HepG2 (cell line): Measurements from ENCODE around the gene TDP2. TPM values are rescaled to one million over a fixed set of nuclear protein-coding genes. Genes with fewer than 3 reads are reported as not detected.

Experiments used
- ATAC-seq: fragments of 200-7000 bp; cut with Tn5 transposase; 3 replicates; pipeline ENCODE4 v1.9.1; 2020; ENCODE audit warnings: mild to moderate bottlenecking, moderate library complexity
- BruUV-seq: library from RNA; stranded (reverse); fragments of 400-500 nt; replicated peaks from 2 replicates; lab custom pipeline; 2021; lab: Mats Ljungman, UMichigan
- CTCF ChIA-PET: fragments of 300-600 bp; formaldehyde crosslinking; extraction: SDS; loops from one replicate; lab custom pipeline; 2021; ENCODE audit warnings: low total read pairs, inconsistent platforms, low intra/inter-chr PET ratio; lab: Yijun Ruan, JAX
- POLR2A ChIA-PET: fragments of 350-600 bp; sonication (Branson Sonifier 250); formaldehyde crosslinking; loops from one replicate; lab custom pipeline; 2020; ENCODE audit warnings: antibody characterized with exemption, inconsistent platforms; lab: Yijun Ruan, JAX
- DNase-seq: peaks from one replicate; pipeline ENCODE4 v3.0.0-alpha.2; 2015; ENCODE audit warnings: low spot score
- FAIRE-seq: peaks from 3 replicates; lab custom pipeline; 2011; peaks lifted over from hg19 to GRCh38; lab: Jason Lieb, UNC
- H2AFZ ChIP-seq: one replicate; pipeline ENCODE4 v1.6.1; 2011; ENCODE audit warnings: low read length, inconsistent platforms
- H3K27ac ChIP-seq: fragments of 300-600 bp; 3 replicates; pipeline ENCODE4 v1.8.0; 2011; ENCODE audit warnings: mixed run types, mild to moderate bottlenecking, mixed read lengths, low read length, inconsistent platforms; ENCODE audit not compliant: insufficient read depth; ENCODE audit errors: extremely low read length
- H3K27me3 ChIP-seq, 2 experiments: fragments of 200-600 bp in 1 of 2; 2 replicates in 1 of 2; 3 replicates in 1 of 2; pipeline versions ENCODE4 v1.6.0 to v1.8.0; 2011; ENCODE audit warnings: low read length in 2 of 2, mild to moderate bottlenecking in 2 of 2, moderate library complexity in 2 of 2, inconsistent platforms in 1 of 2; ENCODE audit not compliant: insufficient read depth in 2 of 2, control insufficient read depth in 1 of 2
- H3K36me3 ChIP-seq, 2 experiments: fragments of 200-600 bp in 1 of 2; replicated peaks in 1 of 2; 2 replicates in 1 of 2; 3 replicates in 1 of 2; pipeline versions ENCODE4 v1.5.1 to v1.8.0; 2011; ENCODE audit warnings: low read length in 2 of 2, inconsistent platforms in 1 of 2; ENCODE audit not compliant: insufficient read depth in 2 of 2, control insufficient read depth in 1 of 2
- H3K4me1 ChIP-seq: 2 replicates; pipeline ENCODE4 v1.5.1; 2012; ENCODE audit warnings: low read length, inconsistent platforms; ENCODE audit not compliant: insufficient read depth
- H3K4me2 ChIP-seq: 2 replicates; pipeline ENCODE4 v1.6.0; 2011; ENCODE audit warnings: low read depth, low read length, inconsistent platforms
- H3K4me3 ChIP-seq, 3 experiments: fragments of 200-600 bp in 1 of 3; sonication (generic), shearing (Covaris generic) in 1 of 3; replicated peaks in 1 of 3; 2 replicates each; pipeline ENCODE4 v1.5.1; 2011 to 2016; ENCODE audit warnings: low read length in 3 of 3, inconsistent platforms in 2 of 3, low read depth in 2 of 3, mild to moderate bottlenecking in 2 of 3, control low read depth in 1 of 3, mixed read lengths in 1 of 3; ENCODE audit not compliant: insufficient read depth in 1 of 3
- H3K79me2 ChIP-seq: one replicate; pipeline ENCODE4 v1.6.1; 2011; ENCODE audit warnings: low read length, inconsistent platforms; ENCODE audit not compliant: insufficient read depth
- H3K9ac ChIP-seq: 2 replicates; pipeline ENCODE4 v1.6.0; 2011; ENCODE audit warnings: mild to moderate bottlenecking, low read depth, low read length, inconsistent platforms; ENCODE audit not compliant: insufficient read depth
- H3K9me3 ChIP-seq: 2 replicates; pipeline ENCODE4 v1.5.1; 2012; ENCODE audit warnings: mild to moderate bottlenecking, low read length
- H4K20me1 ChIP-seq: 2 replicates; pipeline ENCODE4 v1.6.0; 2011; ENCODE audit warnings: inconsistent platforms, mild to moderate bottlenecking, low read length, moderate library complexity; ENCODE audit not compliant: insufficient read depth
- AGO1 ChIP-seq: fragments of 200-400 bp; formaldehyde crosslinking; IDR thresholded peaks from 2 replicates; pipeline ENCODE4 v1.6.1; 2017; ENCODE audit warnings: mild to moderate bottlenecking, low read depth, low read length, moderate library complexity; ENCODE audit not compliant: poor library complexity, severe bottlenecking
- NFE2L2 ChIP-seq: fragments of 150-350 bp; IDR thresholded peaks from 2 replicates; pipeline ENCODE4 v1.6.1; 2014; ENCODE audit warnings: low read length
- RAD21 ChIP-seq: fragments of 450-650 bp; formaldehyde crosslinking; IDR thresholded peaks from 2 replicates; pipeline ENCODE4 v1.5.0; 2020; ENCODE audit warnings: mild to moderate bottlenecking
- SETDB1 ChIP-seq: sonication (generic); formaldehyde crosslinking; IDR thresholded peaks from 2 replicates; pipeline ENCODE4 v1.5.1; 2020; ENCODE audit warnings: missing genetic modification reagents, mild to moderate bottlenecking, borderline replicate concordance
- TRIM24 ChIP-seq: sonication (generic); formaldehyde crosslinking; IDR thresholded peaks from 2 replicates; pipeline ENCODE4 v1.8.0; 2022; ENCODE audit warnings: mild to moderate bottlenecking, missing genetic modification reagents
- ZBTB33 ChIP-seq: sonication (generic); formaldehyde crosslinking; IDR thresholded peaks from 2 replicates; pipeline ENCODE4 v1.4.0; 2020; ENCODE audit warnings: missing genetic modification reagents
- ZNF10 ChIP-seq: sonication (generic); formaldehyde crosslinking; IDR thresholded peaks from 2 replicates; pipeline ENCODE4 v1.4.0; 2020; ENCODE audit warnings: mild to moderate bottlenecking, low read depth, missing genetic modification reagents, borderline replicate concordance
- ZNF18 ChIP-seq: sonication (generic); formaldehyde crosslinking; IDR thresholded peaks from 2 replicates; pipeline ENCODE4 v1.8.0; 2022; ENCODE audit warnings: mild to moderate bottlenecking, missing genetic modification reagents; ENCODE audit not compliant: insufficient replicate concordance
- ZNF274 ChIP-seq: sonication (generic); formaldehyde crosslinking; IDR thresholded peaks from 2 replicates; pipeline ENCODE4 v1.5.1; 2020; ENCODE audit warnings: mild to moderate bottlenecking, missing genetic modification reagents
- ZNF543 ChIP-seq: sonication (generic); formaldehyde crosslinking; IDR thresholded peaks from 2 replicates; pipeline ENCODE4 v1.4.0; 2020; ENCODE audit warnings: mild to moderate bottlenecking, missing genetic modification reagents
- ZNF644 ChIP-seq: IDR thresholded peaks from 2 replicates; pipeline ENCODE4 v1.6.1; 2016; ENCODE audit warnings: low read depth
- ZNF687 ChIP-seq: sonication (generic); formaldehyde crosslinking; IDR thresholded peaks from 2 replicates; pipeline ENCODE4 v1.5.1; 2020; ENCODE audit warnings: mild to moderate bottlenecking, missing genetic modification reagents, moderate library complexity
- ZNF883 ChIP-seq: sonication (generic); formaldehyde crosslinking; IDR thresholded peaks from 2 replicates; pipeline ENCODE4 v1.5.1; 2020; ENCODE audit warnings: mild to moderate bottlenecking, missing genetic modification reagents; ENCODE audit errors: not compliant biosample characterization
- WGBS: methylation state at CpG from one replicate; pipeline ENCODE4 v1.1.6; 2017; ENCODE audit warnings: low lambda C conversion rate; 5-methylcytosine and 5-hydroxymethylcytosine counted together
- in situ Hi-C: cut with HindIII; loops from 2 replicates; pipeline ENCODE4 v1.10.0; 2017; ENCODE audit warnings: low pct_unique_long_range_greater_than_20kb; ENCODE audit not compliant: extremely low pct_ligation_motif_present
- intact Hi-C: fragments of 100-400 bp; cut with micrococcal nuclease; formaldehyde crosslinking; loops from one replicate; pipeline ENCODE4 v1.10.0; 2022; ENCODE audit not compliant: unreplicated experiment
- polyA plus RNA-seq, 8 experiments: library from polyadenylated mRNA; depleted of rRNA in 3 of 8; stranded (reverse) in 7 of 8; unstranded in 1 of 8; fragments of >200 nt; fragmentation: Illumina TruSeq in 4 of 8; extraction: Trizol in 4 of 8; gene quantifications; 2 replicates each; pipeline versions ENCODE4 v1.2.1 to v1.2.3, GENCODE V29; 2011 to 2016; ENCODE audit warnings: low read depth in 4 of 8, missing spikeins in 1 of 8, mixed read lengths in 1 of 8; ENCODE audit not compliant: insufficient read depth in 1 of 8
- total RNA-seq, 5 experiments: library from RNA; depleted of rRNA; stranded (reverse); fragments of >200 nt; fragmentation: Illumina TruSeq; extraction: Trizol; gene quantifications; 2 replicates each; pipeline ENCODE4 v1.2.3, GENCODE V29; 2016; ENCODE audit warnings: low read depth in 1 of 5

TDP2 gene
- total and polyA plus RNA-seq, 2 of the 13 experiments (the other 11 are each of a cell fraction or from before 2014, with no cell fraction given): 30.5 to 42.6 TPM

- TF ChIP-seq ZNF687 (CRISPR knock-in tag): peak; percentile 44
- TF ChIP-seq SETDB1: 0 out of 2 replicates have a peak, but pooled peaks have one; percentile 28
- TF ChIP-seq ZNF10 (CRISPR knock-in tag): 0 out of 2 replicates have a peak, but pooled peaks have one; percentile 33
- TF ChIP-seq ZNF883 (CRISPR knock-in tag): peak; percentile 39
- TF ChIP-seq ZNF274 (CRISPR knock-in tag): peak; percentile 73; the same call in 1 of the 2 replicates
These were observed 1.6 kb upstream of the TDP2 start (continued) for GRCh38 chr6:24668066-24668996.

- TSS peak; percentile 89 for BruUV-seq
- TF ChIP-seq ZNF644 (CRISPR knock-in tag) (no peak), NFE2L2 (no peak), TRIM24 (no peak), ZNF543 (CRISPR knock-in tag) (no peak), ZBTB33 (CRISPR knock-in tag) (no peak), ZNF18 (no peak), RAD21 (CRISPR knock-in tag) (no peak), AGO1 (no peak)
These were observed 692 bp upstream of the TDP2 start for GRCh38 chr6:24667378-24667803.

More at GRCh38 chr6:24667378-24667803, 692 bp upstream of the TDP2 start:
- FAIRE-seq: no peak
- ChIA-PET POLR2A (interaction anchor here (0.8 to 3.1 kb wide), 19 partner anchors 12 to 384 kb away, joined by 3 to 22 read pairs (median 5); partner anchors contain the start of genes ALDH5A1, C6orf62, GMNN and KIAA0319), CTCF (interaction anchor here (0.9 kb wide), 1 partner anchor 83 kb away, joined by 4 read pairs; no protein-coding TSS in a partner anchor)
- H3K79me2 ChIP-seq: peaks cover 40% of the 10 kb centered on the region
- H3K27ac ChIP-seq: peak overlapping the region; percentile 95
- in situ Hi-C loops (no loop called here), intact Hi-C loops (loop anchor here (1.0 to 5.0 kb wide), 5 partner anchors 23 to 170 kb away; no protein-coding TSS in a partner anchor)
- H3K9me3 ChIP-seq: peaks cover 15% of the 10 kb centered on the region
- DNase-seq: peak; percentile 54
- no peaks in the 10 kb centered on the region; a peak in 1 of 5 replicates for H3K27me3 ChIP-seq
- peak overlapping the region; percentile 78 for H2AFZ ChIP-seq
- H3K9ac ChIP-seq: peak overlapping the region; percentile 88
- H3K4me1 ChIP-seq: peaks cover 51% of the 10 kb centered on the region
- peak; percentile 6 for ATAC-seq
- peaks cover 2 to 9% of the 10 kb centered on the region in 2 experiments; a peak in 2 of 5 replicates for H3K36me3 ChIP-seq
- 3% methylated on average over 9 of the region's 9 CpGs for WGBS
- peak overlapping the region; percentile 73 to 95 (median 77) for H3K4me3 ChIP-seq
- 0 out of 2 replicates have a peak, but pooled peaks cover 4% of the 10 kb centered on the region for H4K20me1 ChIP-seq
- peak overlapping the region; percentile 83 for H3K4me2 ChIP-seq
